Measurements from ENCODE around the gene ARR3. TPM values are rescaled to one million over a fixed set of nuclear protein-coding genes. Genes with fewer than 3 reads are reported as not detected.

ARR3 gene
- total RNA-seq, 4 donors from 2014 or later: not detected

GRCh38 chrX:70241501-70241900 lies 26.6 kb upstream of the ARR3 start:
- no peak for TF ChIP-seq CTCF (IDR thresholded peaks at IDR 0.05; ENCODE audit: low read depth)

GRCh38 chrX:70244881-70245280 lies 23.3 kb upstream of the ARR3 start:
- TF ChIP-seq CTCF (IDR thresholded peaks at IDR 0.05; ENCODE audit: low read depth): no peak

GRCh38 chrX:70247252-70247651 lies 20.9 kb upstream of the ARR3 start:
- TF ChIP-seq CTCF (IDR thresholded peaks at IDR 0.05; ENCODE audit: low read depth): no peak

GRCh38 chrX:70252491-70252890 lies 15.6 kb upstream of the ARR3 start:
- no peak for TF ChIP-seq CTCF (IDR thresholded peaks at IDR 0.05; ENCODE audit: low read depth)

GRCh38 chrX:70253377-70254062 lies 14.6 kb upstream of the ARR3 start:
- no peak for TF ChIP-seq CTCF (IDR thresholded peaks at IDR 0.05; ENCODE audit: low read depth)

- no peak for TF ChIP-seq CTCF (IDR thresholded peaks at IDR 0.05; ENCODE audit: low read depth)
Measured at GRCh38 chrX:70254063-70254400, 14.1 kb upstream of the ARR3 start.

- TF ChIP-seq CTCF (IDR thresholded peaks at IDR 0.05; ENCODE audit: low read depth): no peak
Measured at GRCh38 chrX:70254909-70255308, 13.2 kb upstream of the ARR3 start.

All from subcutaneous adipose tissue (tissue), 4 donors.